OCI-LY7 (cell line): ENCODE results near the gene SLC25A21.
"Not testable (repeated sequence)": the region's sequence is repeated elsewhere in the genome, so short reads cannot be mapped to it uniquely, and the experiment has no call there.

Experiments used
- EZH2phosphoT487 ChIP-seq: fragments of 200-600 bp; sonication (generic); IDR thresholded peaks from 2 replicates; pipeline ENCODE4 v1.6.1; 2018; ENCODE audit warnings: low read depth, borderline replicate concordance, mild to moderate bottlenecking, mixed run types, antibody characterized with exemption, low read length, moderate library complexity, mixed read lengths
- TF ChIP-seq, protein P1 (sequence below): fragments of 200-600 bp; sonication (generic); conservative IDR thresholded peaks from 2 replicates; pipeline ENCODE4 v1.5.1; 2014; ENCODE audit warnings: mild to moderate bottlenecking, antibody characterized with exemption, low read length, moderate library complexity, mixed read lengths

GRCh38 chr14:36980413-36980812 is 192.0 kb downstream of the SLC25A21 start:
- TF ChIP-seq, protein P1, sequence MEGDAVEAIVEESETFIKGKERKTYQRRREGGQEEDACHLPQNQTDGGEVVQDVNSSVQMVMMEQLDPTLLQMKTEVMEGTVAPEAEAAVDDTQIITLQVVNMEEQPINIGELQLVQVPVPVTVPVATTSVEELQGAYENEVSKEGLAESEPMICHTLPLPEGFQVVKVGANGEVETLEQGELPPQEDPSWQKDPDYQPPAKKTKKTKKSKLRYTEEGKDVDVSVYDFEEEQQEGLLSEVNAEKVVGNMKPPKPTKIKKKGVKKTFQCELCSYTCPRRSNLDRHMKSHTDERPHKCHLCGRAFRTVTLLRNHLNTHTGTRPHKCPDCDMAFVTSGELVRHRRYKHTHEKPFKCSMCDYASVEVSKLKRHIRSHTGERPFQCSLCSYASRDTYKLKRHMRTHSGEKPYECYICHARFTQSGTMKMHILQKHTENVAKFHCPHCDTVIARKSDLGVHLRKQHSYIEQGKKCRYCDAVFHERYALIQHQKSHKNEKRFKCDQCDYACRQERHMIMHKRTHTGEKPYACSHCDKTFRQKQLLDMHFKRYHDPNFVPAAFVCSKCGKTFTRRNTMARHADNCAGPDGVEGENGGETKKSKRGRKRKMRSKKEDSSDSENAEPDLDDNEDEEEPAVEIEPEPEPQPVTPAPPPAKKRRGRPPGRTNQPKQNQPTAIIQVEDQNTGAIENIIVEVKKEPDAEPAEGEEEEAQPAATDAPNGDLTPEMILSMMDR: not testable (repeated sequence)
- TF ChIP-seq EZH2phosphoT487: not testable (repeated sequence)
